Measurements from ENCODE around the gene SLC8A2. TPM values are rescaled to one million over a fixed set of nuclear protein-coding genes. Genes with fewer than 3 reads are reported as not detected.

Gene SLC8A2
- polyA plus RNA-seq, 1 donor (not counting 4 experiments of a cell fraction or from before 2014, with no cell fraction given) = 0.17 TPM

- DNase-seq (ENCODE audit: low read depth, low spot score) = no peak
- no peak overlapping the region for H3K27ac ChIP-seq (ENCODE audit: control insufficient read depth, insufficient read depth, low read length)
- no peaks in the 10 kb centered on the region for H3K4me1 ChIP-seq (ENCODE audit: control insufficient read depth, extremely low read depth, insufficient read depth, low read length)
- H3K9me3 ChIP-seq (ENCODE audit: control insufficient read depth, low read depth, low read length) = no peaks in the 10 kb centered on the region
- peaks cover 4% of the 10 kb centered on the region for H4K20me1 ChIP-seq (ENCODE audit: control insufficient read depth, extremely low read depth, insufficient read depth, low read length)
- no peak for TF ChIP-seq CTCF (optimal IDR thresholded peaks at IDR 0.05 in 1 of 3, IDR thresholded peaks at IDR 0.05 in 1 of 3, conservative IDR thresholded peaks at IDR 0.05 in 1 of 3; ENCODE audit: extremely low read depth in 1 of 3, insufficient read depth in 2 of 3, low read length in 3 of 3)
- no peak for TF ChIP-seq EZH2 (IDR thresholded peaks at IDR 0.05; ENCODE audit: low read length)
- no peak overlapping the region for H2AFZ ChIP-seq (ENCODE audit: control insufficient read depth, low read length)
- peaks cover 38 to 49% of the 10 kb centered on the region in 2 experiments for H3K36me3 ChIP-seq (ENCODE audit: control insufficient read depth in 2 of 2, extremely low read depth in 1 of 2, insufficient read depth in 2 of 2, low read length in 2 of 2)
- no peak for FAIRE-seq
- dilution Hi-C loops (cut with MboI; ENCODE audit: extremely low pct_ligation_motif_present, low sequenced_read_pairs) = no loop called here
- H3K79me2 ChIP-seq (ENCODE audit: control insufficient read depth, insufficient read depth, low read length) = no peaks in the 10 kb centered on the region
- no peaks in the 10 kb centered on the region for H3K27me3 ChIP-seq (ENCODE audit: control insufficient read depth, extremely low read depth, insufficient read depth, low read length)
- H3K4me3 ChIP-seq (ENCODE audit: control insufficient read depth in 2 of 3, extremely low read depth in 1 of 3, insufficient read depth in 2 of 3, low read depth in 1 of 3, low read length in 3 of 3) = no peak overlapping the region
- H3K4me2 ChIP-seq (ENCODE audit: control insufficient read depth, extremely low read depth, insufficient read depth, low read depth, low read length) = no peak overlapping the region
- no peaks in the 10 kb centered on the region for H3K9me1 ChIP-seq (ENCODE audit: control insufficient read depth, extremely low read depth, insufficient read depth, low read length)
- H3K9ac ChIP-seq (ENCODE audit: control insufficient read depth, extremely low read depth, insufficient read depth, low read length) = no peak overlapping the region
These were observed 19.9 kb upstream of the SLC8A2 start for GRCh38 chr19:47491358-47492136.

GRCh38 chr19:47490847-47491246 is 19.2 kb upstream of the SLC8A2 start:
- Histone ChIP-seq H3K4me2 (ENCODE audit: control insufficient read depth, extremely low read depth, insufficient read depth, low read depth, low read length) (no peak overlapping the region), H3K9me3 (ENCODE audit: control insufficient read depth, low read depth, low read length) (no peaks in the 10 kb centered on the region), H3K27ac (ENCODE audit: control insufficient read depth, insufficient read depth, low read length) (no peak overlapping the region), H3K79me2 (ENCODE audit: control insufficient read depth, insufficient read depth, low read length) (no peaks in the 10 kb centered on the region), H3K36me3 (ENCODE audit: control insufficient read depth in 2 of 2, extremely low read depth in 1 of 2, insufficient read depth in 2 of 2, low read length in 2 of 2) (peaks cover 31 to 47% of the 10 kb centered on the region in 2 experiments), H3K9me1 (ENCODE audit: control insufficient read depth, extremely low read depth, insufficient read depth, low read length) (no peaks in the 10 kb centered on the region), H3K27me3 (ENCODE audit: control insufficient read depth, extremely low read depth, insufficient read depth, low read length) (no peaks in the 10 kb centered on the region), H2AFZ (ENCODE audit: control insufficient read depth, low read length) (no peak overlapping the region), H4K20me1 (ENCODE audit: control insufficient read depth, extremely low read depth, insufficient read depth, low read length) (peaks cover 4% of the 10 kb centered on the region), H3K4me3 (ENCODE audit: control insufficient read depth in 2 of 3, extremely low read depth in 1 of 3, insufficient read depth in 2 of 3, low read depth in 1 of 3, low read length in 3 of 3) (no peak overlapping the region), H3K9ac (ENCODE audit: control insufficient read depth, extremely low read depth, insufficient read depth, low read length) (no peak overlapping the region), H3K4me1 (ENCODE audit: control insufficient read depth, extremely low read depth, insufficient read depth, low read length) (no peaks in the 10 kb centered on the region)
- dilution Hi-C loops (cut with MboI; ENCODE audit: extremely low pct_ligation_motif_present, low sequenced_read_pairs) = no loop called here
- FAIRE-seq (no peak), DNase-seq (ENCODE audit: low read depth, low spot score) (no peak)
- TF ChIP-seq EZH2 (IDR thresholded peaks at IDR 0.05; ENCODE audit: low read length) (no peak), CTCF (optimal IDR thresholded peaks at IDR 0.05 in 1 of 3, IDR thresholded peaks at IDR 0.05 in 1 of 3, conservative IDR thresholded peaks at IDR 0.05 in 1 of 3; ENCODE audit: extremely low read depth in 1 of 3, insufficient read depth in 2 of 3, low read length in 3 of 3) (no peak)
